GM19035 (cell line): ENCODE measurements around the gene IFI30.
"Not testable (repeated sequence)": the region's sequence is repeated elsewhere in the genome, so short reads cannot be mapped to it uniquely, and the experiment has no call there.

Source experiments
- ATAC-seq: cut with Tn5 transposase; IDR thresholded peaks from one replicate; pipeline ENCODE4 v1.9.1; 2021; ENCODE audit not compliant: unreplicated experiment

The IFI30 gene

GRCh38 chr19:18202397-18202777 is 28.8 kb downstream of the IFI30 start:
- no peak for ATAC-seq

DNA sequence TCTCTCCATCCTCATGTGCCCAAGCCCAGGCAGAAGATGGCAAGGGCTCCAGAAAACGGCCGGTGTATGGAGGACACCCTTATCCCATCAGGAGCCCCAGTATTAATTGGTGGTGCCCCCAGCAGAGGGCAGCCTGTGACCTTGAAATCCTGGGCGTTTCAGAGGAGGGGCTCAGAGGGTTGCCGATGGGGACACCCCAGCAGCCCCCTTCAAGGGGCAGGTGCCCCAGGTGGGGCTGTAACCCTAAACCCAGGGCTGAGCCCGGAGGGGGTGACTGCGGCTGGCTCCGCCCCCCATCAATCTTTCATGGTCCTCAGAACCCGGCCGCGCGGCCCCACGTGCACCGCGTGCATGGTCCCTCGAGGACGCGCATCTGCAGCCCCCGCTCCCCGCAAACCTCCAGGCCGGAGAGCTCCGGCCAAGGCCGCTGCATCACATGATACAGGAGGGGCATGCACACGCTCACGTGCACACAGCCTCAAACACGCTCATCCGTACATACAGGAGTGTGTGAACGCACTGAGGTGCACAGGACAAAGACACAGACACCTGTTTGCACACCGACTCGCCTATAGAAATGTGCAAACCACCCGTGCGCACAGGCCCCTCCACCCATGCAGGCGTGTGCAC is 29.3 kb downstream of the IFI30 start:
- ATAC-seq: no peak

DNA sequence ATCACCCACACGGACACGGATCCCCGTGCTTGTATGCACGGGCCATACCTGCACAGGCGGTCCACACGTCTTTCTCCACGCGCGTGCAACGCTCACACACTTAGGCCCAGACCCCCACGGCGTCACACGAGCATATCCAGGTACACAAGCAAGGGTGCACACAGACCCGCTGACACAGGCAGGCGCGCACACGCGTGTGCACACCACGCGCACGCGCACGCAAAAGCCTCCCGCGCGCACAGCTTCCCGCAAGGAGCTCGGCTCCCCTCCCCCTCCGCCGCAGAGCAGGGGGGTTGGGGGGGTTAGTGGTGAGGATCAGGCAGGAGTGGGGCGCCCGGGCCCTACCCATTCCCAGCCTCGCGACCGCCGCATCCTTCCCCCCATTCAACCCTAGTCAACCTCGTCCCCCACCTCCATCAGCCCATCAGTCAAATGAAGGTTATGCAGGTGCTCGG is 29.8 kb downstream of the IFI30 start:
- peak; percentile 3 for ATAC-seq

DNA sequence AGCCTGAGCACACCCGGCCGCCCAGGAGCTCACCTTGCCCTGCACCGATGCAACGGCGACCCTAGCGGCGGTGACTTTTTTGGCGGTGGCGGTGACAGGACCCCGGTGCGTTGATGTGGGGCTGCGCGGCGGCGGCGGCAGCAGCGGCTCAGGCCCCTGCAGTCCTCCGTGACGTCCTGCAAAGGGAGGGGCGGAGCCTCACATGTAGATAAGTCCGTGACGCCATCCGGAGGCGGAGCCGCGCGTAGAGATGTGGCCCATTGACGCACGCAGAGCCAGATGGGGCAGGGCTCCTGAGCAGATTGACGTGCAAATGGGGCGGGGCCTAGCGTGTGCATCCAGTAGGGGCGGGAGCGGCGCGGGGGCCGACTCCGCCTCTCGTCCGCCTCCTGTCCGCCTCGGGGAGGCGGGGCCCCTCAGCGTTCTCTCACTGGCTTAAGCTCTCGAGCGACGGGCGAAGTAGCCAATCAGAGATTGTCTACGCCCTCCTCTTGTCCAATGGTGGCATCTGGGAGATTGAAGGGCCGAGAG is 30.3 kb downstream of the IFI30 start, which contains the start of gene RAB3A:
RAB3A (minus strand) TSS at position 180 of the 531 bp plus-strand sequence. CDS start 1,302 bp downstream, outside the sequence.
- ATAC-seq: peak; percentile 88

DNA sequence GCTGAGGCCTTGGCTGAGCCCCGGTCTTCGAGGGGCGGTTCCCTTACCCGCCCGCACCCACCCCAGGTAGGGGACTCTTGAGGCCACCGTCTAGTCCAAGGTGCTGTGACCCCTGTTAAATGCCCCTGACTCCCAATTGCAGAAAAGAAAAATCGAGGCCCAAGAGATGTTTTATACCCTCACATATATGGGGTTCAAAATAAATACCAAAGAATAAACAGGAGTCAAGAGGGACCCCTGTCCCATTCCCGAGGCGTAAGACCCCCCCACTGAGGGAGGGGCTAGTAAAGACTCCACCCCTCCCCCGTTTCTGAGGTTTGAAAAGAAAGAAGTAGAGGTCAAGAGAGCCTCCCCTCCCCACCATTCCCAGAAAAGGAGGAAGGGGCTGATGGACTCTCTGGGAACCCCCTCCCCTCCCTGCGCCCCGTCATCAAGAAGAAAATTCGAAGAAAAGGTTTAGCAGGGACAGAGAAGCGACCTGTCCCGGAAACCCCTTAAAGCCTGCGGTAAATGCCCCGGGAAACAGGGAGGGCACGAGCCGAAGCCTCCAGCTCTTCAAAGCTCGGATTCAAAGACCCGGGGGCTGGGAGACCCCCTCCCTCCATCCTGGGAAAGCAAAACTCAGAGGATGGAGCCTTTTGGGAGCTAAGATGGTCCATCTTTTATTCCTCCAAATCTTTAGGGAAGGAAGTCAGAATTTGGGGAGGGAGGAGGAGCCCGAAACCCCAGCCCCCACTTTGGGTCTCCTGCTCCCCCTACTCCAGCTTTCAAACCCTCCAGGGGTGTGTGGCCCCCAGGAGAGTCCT is 31.0 kb downstream of the IFI30 start:
- ATAC-seq: no peak

DNA sequence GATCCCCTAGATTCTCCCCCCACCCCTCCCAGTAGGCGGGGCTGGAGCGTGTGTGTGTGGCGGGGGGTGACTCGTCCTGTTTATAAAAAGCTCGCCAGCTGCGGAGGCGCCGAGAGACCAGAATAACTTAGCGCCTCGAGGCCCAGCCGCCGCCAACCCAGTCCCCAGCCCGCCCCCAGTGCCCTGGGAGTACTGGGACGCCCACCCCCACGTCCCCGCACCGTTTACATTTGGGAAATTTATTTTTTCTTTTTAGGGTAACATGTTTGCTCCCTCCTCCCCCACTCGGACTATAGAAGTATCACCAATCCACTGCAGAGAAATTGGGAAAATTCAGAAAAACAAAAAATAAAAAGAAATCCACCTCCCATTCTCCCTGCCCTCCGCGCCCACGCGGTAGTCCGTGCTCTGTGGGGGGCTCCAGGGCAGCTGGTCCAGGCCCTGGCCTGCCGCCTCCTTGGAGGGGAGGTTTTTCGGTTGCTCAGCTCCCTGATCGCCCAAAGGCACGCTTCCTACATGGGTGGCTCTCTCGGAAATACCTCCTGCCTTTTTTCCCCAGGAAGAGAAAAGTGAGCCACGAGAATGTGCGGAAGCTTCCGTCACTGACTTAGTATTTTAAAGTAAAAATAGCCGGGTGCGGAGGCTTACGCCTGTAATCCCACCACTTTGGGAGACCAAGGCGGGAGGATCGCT is 31.7 kb downstream of the IFI30 start:
- no peak for ATAC-seq

- no peak for ATAC-seq
These were observed 32.4 kb downstream of the IFI30 start for GRCh38 chr19:18206018-18206417.

- no peak for ATAC-seq
These were observed 34.7 kb downstream of the IFI30 start for GRCh38 chr19:18208098-18208951.

GRCh38 chr19:18209912-18210311 is 36.3 kb downstream of the IFI30 start:
- ATAC-seq: not testable (repeated sequence)

- no peak for ATAC-seq
These were observed 38.1 kb downstream of the IFI30 start for GRCh38 chr19:18211683-18212082.

DNA sequence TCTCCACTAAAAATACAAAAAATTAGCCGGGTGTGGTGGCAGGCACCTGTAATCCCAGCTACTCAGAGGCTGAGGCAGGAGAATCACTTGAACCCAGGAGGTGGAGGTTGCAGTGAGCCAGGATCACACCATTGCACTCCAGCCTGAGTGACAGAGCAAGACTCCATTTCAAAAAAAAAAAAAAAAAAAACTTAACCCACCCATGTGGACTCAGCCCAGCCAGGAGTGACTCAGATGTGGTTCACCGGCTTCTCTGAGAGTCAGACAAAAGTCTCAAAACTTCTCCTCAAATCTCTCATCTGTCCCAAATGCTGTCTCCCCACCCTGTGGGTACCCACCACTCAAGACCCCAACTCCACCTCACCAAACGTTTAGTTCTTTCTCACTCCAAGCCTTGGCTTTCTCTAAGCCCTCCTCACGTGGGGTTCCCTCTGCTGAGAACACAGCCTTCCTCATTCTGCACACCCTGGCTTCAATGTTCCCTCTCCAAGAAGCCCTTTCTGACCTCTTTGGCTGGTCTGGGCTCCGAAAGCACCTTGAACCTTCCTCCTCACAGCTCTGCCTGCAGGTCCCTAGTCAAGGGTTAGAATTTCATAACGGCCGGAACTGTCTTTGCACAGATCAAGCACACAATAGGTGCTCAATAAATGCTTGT is 41.3 kb downstream of the IFI30 start:
- ATAC-seq: no peak

- ATAC-seq: no peak
These were observed 43.2 kb downstream of the IFI30 start for GRCh38 chr19:18216789-18217188.

DNA sequence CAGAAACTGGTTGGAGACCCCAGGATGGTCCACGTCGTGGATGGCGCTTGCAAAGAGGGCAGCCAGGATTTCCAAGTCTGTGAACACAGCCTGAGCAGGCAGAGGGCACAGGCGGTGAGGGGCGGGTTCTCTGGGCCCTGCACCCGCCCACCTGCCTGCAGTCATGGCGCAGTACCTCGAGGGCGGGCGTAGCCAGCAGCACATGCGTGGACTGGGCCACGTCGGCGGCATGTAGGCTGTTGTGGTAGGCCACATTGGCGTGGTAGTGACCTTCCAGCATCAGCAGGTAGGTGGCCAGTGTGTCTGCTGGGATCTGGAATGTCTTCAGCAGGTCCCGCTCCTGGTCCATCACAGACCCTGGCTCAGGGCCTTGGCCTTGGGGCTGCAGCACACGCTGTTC is 44.5 kb downstream of the IFI30 start:
- ATAC-seq: no peak

- ATAC-seq: no peak
These were observed 45.0 kb downstream of the IFI30 start for GRCh38 chr19:18218600-18218999.

GRCh38 chr19:18219911-18220631 is 46.5 kb downstream of the IFI30 start:
- no peak for ATAC-seq

GRCh38 chr19:18220632-18221275 is 47.1 kb downstream of the IFI30 start:
- no peak for ATAC-seq

DNA sequence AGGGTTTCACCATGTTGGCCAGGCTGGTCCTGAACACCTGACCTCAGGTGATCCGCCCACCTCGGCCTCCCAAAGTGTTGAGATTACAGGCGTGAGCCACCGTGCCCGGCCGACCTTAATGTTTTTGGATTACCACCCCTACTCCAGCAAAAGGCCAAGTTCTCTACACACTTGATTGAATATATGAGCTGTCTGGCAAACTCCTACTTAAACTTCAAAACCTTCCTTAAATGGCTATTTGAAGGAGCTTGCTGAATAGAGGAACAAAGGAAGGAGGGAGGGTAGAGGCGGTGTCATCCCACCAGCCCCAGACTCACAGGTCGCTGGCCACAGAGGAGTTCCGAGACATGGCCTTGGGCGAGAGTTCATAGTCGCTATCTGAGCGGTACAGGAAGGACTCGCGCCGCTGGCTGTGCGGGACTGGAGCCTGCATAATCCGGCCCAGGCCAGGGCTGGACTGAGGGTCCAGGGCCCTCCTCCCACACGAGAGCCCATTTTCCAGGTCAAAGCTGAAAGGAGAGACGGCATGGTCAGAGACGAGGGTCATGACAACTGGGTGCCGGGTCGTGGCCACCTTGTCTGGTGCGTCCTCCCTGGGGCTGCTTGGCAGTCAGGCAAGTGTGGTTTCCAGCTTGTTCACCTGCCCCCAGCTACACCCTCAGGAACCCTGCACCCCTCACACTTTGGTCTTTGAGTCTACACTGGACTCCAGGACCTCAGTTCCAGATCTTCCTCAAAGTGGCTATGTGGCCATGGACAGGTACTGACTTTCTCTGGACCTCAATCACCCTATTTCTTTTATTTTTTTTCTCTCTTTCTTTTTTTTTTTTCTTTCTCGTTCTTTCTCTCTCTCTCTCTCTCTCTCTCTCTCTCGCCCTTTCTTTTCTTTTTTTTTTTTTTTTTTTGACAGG is 48.5 kb downstream of the IFI30 start:
- no peak for ATAC-seq
